NCI-H2196 (cell line): ENCODE results near the gene SART3.
A peak's percentile ranks its signal among the peaks of the same experiment; 100 is the strongest.
"Not testable (repeated sequence)": the region's sequence is repeated elsewhere in the genome, so short reads cannot be mapped to it uniquely, and the experiment has no call there.

Experiments
- DNase-seq: peaks from one replicate; lab custom pipeline; 2025; ENCODE audit not compliant: unreplicated experiment; lab: John Stamatoyannopoulos, UW

The SART3 gene

GRCh38 chr12:108564724-108565123, 3.8 kb upstream of the SART3 start:
- DNase-seq = no peak

GRCh38 chr12:108563804-108564151, 2.8 kb upstream of the SART3 start:
- DNase-seq = no peak

GRCh38 chr12:108563136-108563803, 2.3 kb upstream of the SART3 start:
- peak; percentile 86 for DNase-seq

- peak; percentile 98 for DNase-seq
These were observed 1.6 kb upstream of the SART3 start, which contains the start of gene ISCU for GRCh38 chr12:108562348-108563135. Gene ISCU, plus strand, starts transcription at chr12:108562596. Its CDS starts 27 bp downstream, at chr12:108562623.

GRCh38 chr12:108561852-108562347, 927 bp upstream of the SART3 start:
- DNase-seq = no peak

- DNase-seq = no peak
These were observed 652 bp downstream of the SART3 start for GRCh38 chr12:108560321-108560721.

DNA sequence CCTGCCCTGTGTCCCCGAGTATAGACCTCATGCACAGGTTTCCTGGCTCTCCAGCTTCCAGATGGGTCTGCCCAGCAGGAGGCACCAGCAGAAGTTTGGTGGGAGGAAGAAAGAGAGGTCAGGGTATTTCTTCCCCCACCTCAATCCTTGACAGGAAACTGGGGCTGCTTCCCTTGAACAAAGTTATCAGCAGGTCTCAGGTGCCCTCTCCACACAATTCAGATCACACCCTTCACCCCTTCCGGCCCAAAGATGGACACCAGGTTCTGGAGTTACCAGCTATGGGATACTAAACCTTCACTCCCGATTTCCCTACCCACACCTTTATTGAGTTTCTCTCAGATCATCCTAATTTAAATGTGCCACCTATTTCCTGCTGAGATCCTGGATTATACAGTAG, 1.2 kb downstream of the SART3 start:
- no peak for DNase-seq

DNA sequence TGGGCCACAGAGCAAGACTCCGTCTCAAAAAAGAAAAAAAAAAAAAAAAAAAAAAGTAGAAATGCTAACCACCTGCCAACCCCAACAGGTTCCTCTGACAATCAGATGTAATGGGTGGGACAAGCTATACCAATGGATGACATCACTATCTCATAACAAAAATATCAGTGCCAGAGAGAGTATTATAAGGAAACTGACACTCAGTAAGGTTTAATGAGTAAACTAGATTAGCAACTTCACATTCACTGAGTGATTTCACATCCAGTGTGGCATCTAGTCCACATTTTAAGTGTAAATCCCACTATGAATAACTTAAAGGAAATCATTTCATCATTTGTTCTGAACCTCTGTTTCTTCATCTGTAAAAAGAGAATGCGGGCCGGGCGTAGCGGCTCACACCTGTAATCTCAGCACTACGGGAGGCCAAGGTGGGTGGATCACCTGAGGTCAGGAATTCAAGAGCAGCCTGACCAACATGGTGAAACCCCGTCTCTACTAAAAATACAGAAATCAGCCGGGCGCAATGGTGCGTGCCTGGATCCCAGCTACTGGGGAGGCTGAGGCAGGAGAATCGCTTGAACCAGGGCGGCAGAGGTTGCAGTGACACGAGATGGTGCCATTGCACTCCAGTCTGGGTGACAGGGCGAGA, 1.8 kb downstream of the SART3 start:
- no peak for DNase-seq

- not testable (repeated sequence) for DNase-seq
These were observed 5.6 kb downstream of the SART3 start for GRCh38 chr12:108555383-108555782.

- DNase-seq = no peak
These were observed 7.2 kb downstream of the SART3 start for GRCh38 chr12:108553799-108554198.

DNA sequence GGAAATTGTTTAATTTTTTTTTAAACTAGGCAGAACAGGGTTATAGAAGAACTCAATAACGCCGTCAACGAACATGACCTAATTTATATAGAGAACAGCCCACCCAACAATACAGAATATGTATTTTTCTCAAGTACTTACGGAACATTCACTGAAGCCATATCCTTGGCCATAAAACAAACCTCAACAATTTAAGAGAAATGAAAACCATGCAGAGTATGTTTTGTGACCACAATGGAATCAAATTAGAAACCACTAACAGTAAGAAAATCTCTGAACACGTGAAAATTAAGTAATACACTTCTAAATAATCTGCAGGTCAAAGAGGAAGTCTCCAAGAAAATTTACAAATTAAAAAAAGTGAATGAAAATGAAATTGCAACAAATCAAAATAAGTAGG, 9.4 kb downstream of the SART3 start:
- no peak for DNase-seq

- no peak for DNase-seq
These were observed 11.9 kb downstream of the SART3 start for GRCh38 chr12:108548954-108549521.

DNA sequence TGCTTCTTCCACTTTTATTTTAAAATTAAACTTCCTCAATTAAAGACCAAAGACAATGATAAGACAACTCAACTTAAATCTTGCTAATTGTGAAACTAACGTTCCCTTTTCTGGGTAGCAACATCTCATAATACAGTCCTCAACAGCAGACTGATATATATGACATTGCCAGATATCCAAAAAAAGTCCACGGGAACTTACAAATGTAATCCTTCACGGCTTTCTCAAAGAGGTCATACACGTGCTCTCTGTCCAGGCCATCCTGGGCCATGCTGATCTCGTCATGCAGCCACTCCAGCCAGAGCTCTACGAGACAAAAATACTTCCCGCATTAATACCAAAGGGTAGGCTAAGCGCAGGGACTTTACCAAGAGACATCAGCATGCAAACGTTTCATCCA, 13.3 kb downstream of the SART3 start:
- no peak for DNase-seq

GRCh38 chr12:108543652-108544051, 17.3 kb downstream of the SART3 start:
- DNase-seq = no peak

DNA sequence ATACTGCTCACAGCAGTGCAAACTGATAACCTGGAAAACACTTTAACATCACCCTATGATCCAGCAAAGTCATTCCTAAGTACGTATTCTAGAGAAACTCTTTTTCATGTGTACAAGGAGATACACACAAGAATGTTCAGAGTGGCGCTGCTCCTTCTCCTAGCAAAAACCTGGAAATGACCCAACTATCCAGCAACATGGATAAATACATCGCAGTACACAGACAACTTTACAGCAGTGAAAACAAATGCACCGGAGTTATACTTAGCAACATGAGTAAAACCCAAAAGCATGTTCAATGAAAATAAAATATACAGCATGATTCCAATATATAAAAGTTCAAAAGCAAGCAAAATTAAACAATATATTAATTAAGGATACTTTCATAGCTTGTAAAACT, 18.7 kb downstream of the SART3 start:
- DNase-seq = no peak

- DNase-seq = no peak
These were observed 22.3 kb downstream of the SART3 start for GRCh38 chr12:108538616-108539195.

GRCh38 chr12:108538146-108538545, 22.8 kb downstream of the SART3 start:
- no peak for DNase-seq

GRCh38 chr12:108531929-108532848, 28.8 kb downstream of the SART3 start:
- DNase-seq = no peak

DNA sequence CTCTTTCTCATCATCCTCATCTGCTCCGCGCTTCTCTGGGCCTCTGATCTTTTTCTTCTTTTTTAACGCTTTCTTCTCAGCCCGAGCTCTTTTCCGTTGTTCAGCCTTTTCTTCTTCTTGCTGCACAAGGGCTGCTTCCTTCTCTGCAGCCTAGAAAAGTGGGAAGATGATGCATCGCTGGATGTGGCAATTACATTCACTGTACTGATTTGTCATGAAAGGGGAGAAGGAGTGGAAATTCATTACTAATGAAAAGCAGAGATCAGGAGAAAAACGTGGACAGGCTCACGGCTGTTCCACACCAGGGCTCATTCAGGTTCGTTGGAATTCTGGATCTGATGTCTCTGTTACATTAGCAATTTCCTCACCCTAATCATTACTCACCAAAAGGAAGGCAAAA, 30.8 kb downstream of the SART3 start:
- DNase-seq = no peak

GRCh38 chr12:108527166-108527496, 33.8 kb downstream of the SART3 start:
- DNase-seq = no peak
